Skin epidermis (tissue), 12 donors: Measurements from ENCODE around the gene LYPD6.
"Not testable (repeated sequence)": the region's sequence is repeated elsewhere in the genome, so short reads cannot be mapped to it uniquely, and the experiment has no call there.

Experiments
- H3K27ac ChIP-seq, 21 experiments: fragments of 200-600 bp; sonication (generic) in 11 of 21; one replicate each; pipeline ENCODE4 v1.5.0; 2020; ENCODE audit warnings: mild to moderate bottlenecking in 3 of 21, inconsistent platforms in 2 of 21, moderate library complexity in 2 of 21
- H3K4me3 ChIP-seq, 7 experiments: fragments of 200-600 bp; sonication (generic) in 2 of 7; one replicate each; pipeline ENCODE4 v1.5.0; 2020; ENCODE audit warnings: inconsistent platforms in 2 of 7, mild to moderate bottlenecking in 2 of 7, moderate library complexity in 1 of 7

The LYPD6 gene, protein sequence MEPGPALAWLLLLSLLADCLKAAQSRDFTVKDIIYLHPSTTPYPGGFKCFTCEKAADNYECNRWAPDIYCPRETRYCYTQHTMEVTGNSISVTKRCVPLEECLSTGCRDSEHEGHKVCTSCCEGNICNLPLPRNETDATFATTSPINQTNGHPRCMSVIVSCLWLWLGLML

DNA sequence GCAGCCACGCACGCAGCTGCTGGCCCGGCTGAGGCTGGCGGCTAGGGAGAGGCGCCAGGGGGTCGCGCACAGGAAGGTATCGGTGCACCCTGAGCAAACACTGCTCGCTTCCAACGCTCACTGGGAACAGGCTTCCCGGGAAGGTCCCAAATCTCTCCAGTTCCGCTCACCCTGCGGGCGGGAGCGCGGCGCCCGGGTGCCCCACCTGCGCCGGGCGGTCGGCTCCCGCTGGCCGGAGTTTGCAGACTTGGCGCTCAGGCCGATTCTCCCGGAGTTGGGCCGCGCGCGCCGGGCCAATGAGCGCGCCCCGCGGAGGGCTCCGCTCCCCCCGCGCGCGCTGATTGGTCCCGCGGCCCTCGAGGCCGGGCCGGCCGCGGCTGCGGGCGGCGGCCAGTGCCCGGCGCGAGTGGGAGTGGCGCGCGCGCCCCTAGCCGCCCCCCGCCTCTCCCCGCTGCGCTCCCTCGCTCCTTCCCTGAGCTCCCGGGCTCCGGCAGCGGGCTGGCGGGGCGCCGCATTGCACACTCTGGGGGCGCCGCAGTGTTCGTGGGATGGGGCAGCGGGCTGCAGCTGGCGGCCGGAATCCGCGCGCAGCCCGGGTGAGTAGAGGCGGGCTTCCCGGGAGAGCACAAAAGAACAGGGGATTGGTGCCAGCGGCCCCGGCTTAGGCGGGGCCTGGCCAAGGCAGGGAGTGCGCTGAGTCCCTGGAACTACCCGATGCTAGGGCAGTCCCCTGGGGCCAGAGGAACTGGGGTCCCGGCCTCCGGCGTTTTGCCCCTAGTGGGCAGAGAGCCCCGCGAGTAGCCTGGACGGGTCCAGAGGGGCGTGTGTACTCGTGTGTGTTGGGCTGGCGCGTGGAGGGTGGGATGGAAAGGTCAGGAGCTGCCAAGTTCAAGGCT is at the start of gene LYPD6:
Gene LYPD6 (plus strand): TSS at position 461 of the 896 bp plus-strand sequence. CDS start 107,122 bp downstream, outside the sequence.
- H3K4me3 ChIP-seq = peak within 1 kb of the TSS; percentile 32 to 61 (median 47)
- peak within 1 kb of the TSS in 2 of 21 experiments; percentile 35 to 59 for H3K27ac ChIP-seq

DNA sequence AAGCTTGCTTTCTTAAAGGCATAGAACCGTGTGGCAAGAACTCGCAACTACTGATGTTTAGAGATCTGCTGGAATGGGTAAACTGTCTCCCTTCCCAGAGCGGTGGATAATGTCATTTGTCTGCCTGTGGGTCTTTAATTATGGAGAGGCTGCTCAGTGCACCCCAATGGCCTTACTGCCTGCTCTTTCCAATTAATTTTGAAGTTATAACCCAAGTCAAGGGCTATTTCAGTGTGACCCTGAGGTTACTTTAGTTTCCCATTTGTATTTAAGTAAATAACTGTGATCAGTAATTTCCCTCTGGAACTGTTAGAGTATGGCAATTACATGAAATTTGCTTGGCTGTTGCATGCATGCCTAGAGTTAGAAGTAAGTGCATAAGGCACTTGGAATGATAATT is 48.9 kb upstream of the LYPD6 start:
- Histone ChIP-seq H3K27ac (no peak overlapping the region), H3K4me3 (no peak overlapping the region)

DNA sequence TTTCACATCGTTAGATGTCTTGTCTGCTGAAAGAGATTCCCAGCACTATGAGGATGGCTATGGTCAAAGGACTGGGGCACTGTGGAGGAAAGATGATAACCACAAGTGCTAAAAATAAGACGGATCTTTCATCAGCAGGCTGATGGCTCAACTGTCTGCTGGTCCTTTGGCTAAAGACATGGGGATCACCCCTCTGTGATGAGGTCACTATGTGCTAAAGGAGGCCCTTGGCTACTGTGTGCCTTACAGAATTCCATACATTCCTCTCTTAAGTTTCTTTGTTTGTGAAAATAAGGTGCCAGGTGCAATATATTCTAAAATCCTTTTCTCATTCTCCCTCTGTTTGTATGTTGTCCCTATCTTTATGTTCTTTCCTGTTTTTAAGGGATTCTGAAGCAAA is 39.7 kb upstream of the LYPD6 start:
- no peak overlapping the region for H3K27ac ChIP-seq
- H3K4me3 ChIP-seq = no peak overlapping the region

DNA sequence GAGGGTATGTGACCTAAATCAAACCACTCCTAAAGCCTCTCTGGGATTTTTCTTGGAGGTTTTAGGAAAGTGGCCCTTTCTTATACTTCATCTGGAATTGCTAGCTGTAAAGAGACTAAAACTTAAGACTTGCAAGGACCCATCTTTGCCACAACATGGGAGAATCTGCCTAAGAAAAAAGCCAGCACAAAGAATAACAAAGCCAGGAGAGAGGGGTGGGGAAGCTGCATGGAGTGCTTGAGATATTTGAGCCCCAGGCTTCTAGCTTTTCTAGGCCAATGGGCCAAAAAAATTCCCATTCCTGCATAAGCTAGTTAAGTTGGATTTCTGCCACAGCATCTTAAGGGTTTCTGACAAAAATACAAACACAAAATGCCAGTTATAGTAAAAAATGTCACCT is 38.5 kb upstream of the LYPD6 start:
- H3K4me3 ChIP-seq = no peak overlapping the region

DNA sequence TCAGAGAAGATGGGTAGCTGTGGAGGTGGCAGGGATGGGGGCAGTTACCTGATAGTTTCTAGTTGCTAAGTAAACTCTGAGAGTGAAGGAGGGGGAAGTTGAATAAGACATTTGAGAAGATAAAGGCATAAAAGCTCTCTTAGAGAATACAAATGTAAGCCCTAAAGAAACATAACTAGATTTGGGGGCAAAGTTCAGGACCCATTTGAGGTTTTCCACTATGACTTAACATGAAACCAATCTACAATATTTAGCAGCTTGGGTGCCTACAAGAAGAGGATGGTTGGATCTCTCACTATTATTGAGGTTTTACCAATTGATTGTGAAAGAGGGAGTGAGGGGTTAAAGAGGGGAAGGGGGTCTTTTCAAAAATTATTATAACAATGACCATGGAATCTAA is 34.4 kb upstream of the LYPD6 start:
- Histone ChIP-seq H3K27ac (no peak overlapping the region), H3K4me3 (no peak overlapping the region)

More for the DNA sequence above, 38.5 kb upstream of the LYPD6 start:
- no peak overlapping the region for H3K27ac ChIP-seq

DNA sequence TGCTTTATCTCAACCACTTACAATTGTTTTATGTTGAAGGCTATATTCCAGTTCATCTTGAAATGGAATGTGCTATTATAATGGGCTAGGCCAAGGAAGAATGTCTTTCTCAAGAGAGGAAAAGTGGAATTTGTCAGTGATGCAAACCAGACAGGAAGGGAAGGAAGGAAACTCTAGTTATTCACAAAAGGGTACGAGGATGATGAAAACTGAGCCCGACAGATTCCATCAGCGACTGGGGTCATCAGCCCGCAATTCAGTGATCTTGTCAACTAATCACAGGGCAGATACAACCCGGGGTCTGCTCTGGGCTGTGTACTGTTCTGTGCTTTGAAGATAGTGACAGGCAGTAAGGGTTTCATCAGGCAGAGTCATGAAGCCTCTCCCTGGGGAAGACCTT is 23.4 kb upstream of the LYPD6 start:
- no peak overlapping the region for H3K4me3 ChIP-seq
- no peak overlapping the region for H3K27ac ChIP-seq

DNA sequence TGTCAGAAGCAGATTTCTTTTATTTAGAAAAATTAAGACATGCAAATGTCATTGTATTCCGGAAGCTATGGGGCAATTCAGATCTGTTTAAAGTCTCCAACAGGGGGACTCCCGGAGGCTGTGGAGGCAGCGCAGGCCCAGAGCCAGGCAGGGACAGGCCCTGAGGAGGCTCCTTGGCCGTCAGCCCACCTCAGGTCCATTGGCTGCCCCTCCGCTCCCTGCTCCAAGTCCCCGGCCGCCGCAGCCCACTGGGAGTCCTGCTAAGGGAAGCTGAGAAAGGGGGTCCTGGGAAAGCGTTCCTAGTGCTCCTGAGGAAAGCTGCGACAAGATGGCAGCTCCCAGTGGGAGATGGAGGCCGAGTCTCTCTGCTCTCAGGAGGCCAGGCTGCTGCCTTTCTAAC is 20.0 kb upstream of the LYPD6 start:
- Histone ChIP-seq H3K27ac (no peak overlapping the region), H3K4me3 (no peak overlapping the region)

DNA sequence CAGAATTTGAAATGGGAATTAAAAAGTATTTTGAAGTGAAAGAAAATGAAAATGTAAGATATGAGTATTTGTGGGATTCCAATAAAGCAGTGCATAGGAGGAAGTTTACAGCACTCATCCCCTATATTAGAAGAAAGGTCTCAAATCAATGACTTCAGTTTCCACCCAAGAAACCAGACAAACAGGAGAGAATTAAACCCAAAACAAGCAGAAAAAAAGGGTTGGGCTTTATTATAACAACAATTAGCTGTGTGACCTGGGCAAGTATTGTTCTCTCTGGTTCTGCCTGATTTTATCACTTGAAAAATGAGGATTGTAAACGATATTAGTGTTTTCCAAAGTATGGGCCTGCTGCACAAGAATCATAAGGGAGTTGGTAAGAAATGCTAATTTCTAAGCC is 18.3 kb upstream of the LYPD6 start:
- H3K27ac ChIP-seq = no peak overlapping the region
- no peak overlapping the region for H3K4me3 ChIP-seq

DNA sequence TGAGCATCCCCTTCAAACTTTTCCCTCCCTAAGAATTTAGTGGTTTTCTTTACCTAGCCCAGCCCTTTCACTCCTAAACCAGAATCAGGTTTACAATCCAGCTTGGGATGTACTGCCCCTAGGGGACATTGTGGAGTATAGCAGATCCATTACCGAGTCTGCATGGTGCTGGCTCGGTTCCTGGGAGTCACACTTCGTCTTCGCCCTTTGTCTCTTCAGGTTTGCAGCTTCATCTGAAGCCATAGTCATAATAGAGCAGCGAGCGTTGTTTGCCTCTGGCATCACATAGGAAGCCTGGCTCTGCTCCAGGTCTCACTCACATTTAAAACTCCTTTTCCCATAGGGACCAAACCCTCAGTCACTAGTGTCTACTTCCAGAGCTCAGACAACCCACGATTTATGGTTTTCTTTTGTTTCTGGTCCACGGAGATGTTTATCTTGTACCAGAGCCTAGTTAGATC is 16.8 kb upstream of the LYPD6 start:
- Histone ChIP-seq H3K27ac (no peak overlapping the region), H3K4me3 (no peak overlapping the region)

DNA sequence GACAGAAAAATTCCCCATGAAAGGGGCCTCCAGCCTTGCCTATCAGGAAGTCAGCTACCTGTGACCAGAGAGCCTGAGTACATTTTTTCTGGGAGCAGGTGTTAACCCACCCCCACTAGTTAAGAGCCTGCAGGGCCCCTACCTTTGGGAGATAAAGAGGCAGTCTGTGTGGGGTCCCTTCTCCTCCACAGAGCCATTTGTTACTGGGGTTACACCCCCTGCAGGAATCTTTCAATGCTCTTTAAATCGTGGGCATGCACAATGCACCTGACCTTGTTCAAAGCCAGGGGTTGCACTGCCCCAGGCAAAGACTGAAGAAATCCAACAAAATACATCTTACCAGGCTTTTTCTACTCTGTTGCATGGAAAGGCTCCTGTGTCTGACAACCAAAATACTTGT is 15.7 kb upstream of the LYPD6 start:
- no peak overlapping the region for H3K4me3 ChIP-seq
- H3K27ac ChIP-seq = no peak overlapping the region

DNA sequence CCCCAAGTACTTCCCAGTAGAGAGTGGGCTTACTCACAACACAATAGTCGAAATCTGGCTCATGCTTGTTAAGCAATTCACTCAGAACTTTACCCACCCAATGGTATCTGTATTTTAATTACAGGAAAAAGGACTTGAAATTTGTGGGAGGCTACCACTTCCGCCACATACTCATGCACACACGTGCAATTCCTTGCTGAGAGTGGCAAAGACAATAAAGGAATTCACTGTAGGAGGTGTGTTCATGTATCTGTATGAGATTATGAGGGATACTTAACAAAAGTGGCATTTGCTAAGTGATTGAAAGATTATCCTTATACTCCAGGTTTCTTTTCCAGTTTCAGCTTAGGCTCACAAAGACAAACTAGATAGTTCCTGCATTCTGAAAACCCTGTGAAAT is 14.9 kb upstream of the LYPD6 start:
- no peak overlapping the region for H3K27ac ChIP-seq

DNA sequence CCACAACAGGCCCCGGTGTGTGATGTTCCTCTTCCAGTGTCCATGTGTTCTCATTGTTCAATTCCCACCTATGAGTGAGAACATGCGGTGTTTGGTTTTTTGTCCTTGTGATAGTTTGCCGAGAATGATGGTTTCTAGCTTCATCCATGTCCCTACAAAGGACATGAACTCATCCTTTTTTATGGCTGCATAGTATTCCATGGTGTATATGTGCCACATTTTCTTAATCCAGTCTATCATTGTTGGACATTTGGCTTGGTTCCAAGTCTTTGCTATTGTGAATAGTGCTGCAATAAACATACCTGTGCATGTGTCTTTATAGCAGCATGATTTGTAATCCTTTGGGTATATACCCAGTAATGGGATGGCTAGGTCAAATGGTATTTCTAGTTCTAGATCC is 11.8 kb upstream of the LYPD6 start:
- not testable (repeated sequence) for H3K27ac ChIP-seq, H3K4me3 ChIP-seq

More for the DNA sequence above, 14.9 kb upstream of the LYPD6 start:
- no peak overlapping the region for H3K4me3 ChIP-seq

DNA sequence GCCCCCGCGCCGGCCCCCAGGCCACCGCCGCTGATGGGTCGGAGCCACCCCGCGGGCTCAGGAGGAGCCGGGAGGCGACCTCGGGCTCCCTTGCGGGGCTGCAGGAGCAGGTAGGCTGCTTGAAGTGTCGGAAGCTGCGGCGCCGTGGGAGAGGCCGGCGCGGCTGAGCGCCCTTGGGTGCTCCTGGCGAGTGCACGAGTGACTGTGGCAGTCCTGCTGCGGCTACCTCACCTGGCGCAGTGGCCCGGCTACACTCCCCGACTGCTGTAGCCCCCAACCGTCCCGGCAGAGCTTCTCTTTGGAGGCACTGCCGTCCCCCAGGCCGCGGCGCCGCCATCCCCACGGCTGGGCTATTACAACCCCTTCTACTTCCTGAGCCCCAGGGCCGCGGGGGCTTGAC is 10.0 kb upstream of the LYPD6 start:
- H3K27ac ChIP-seq = no peak overlapping the region

DNA sequence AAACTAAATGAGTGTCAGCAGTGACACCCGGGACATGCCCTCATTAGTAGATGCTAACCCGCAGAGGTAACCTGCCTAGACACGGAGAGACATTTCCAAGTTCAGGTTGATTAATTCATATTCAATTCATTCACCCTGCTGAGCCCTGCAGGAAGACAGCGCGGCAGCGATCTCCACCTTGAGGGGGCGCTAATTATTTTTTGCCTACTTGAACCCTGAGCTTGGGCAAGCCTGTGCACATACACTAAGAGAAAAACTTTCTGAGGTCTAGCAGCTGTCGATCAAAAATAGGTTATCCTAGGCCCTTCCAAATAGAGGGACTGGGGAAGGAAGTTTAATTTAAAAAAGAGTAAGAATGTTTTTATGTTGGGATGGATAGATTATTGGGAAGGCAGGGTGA is 1.3 kb upstream of the LYPD6 start:
- Histone ChIP-seq H3K27ac (no peak overlapping the region), H3K4me3 (peak overlapping the region in 1 of 7 experiments; percentile 60)

More for the DNA sequence above, 10.0 kb upstream of the LYPD6 start:
- no peak overlapping the region for H3K4me3 ChIP-seq

DNA sequence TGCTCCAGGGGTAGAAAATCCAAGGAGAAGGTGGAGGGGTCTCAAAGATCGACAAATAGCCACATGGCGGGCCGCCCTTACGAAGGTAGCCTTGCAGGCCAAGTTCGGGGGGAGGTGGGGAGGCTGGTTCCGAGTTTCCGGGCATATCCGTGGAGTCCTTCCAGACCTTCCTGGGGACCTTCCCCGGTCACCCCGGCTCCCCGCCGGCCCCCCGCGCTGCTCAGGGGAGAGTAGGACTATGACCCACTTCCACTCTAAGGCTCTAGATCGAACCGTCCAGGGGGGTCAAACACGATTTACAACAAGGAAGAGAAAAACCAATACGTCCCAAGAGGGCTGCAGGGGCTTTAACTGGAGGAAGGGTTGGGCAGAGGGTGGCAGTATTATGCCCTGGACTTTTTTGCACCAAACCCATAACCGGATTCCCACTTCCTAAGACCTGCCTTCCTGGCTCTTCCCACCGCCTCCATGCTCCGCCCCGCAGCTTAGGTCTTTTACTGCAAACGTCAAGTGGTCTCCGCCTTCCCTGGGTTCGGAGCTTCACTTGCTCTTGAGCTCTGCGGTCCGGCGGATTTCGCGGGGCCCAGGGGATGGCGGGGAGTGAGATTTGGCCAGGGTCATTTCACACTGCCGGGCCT is 779 bp upstream of the LYPD6 start:
- no peak overlapping the region for H3K27ac ChIP-seq
- peak overlapping the region; percentile 32 to 61 (median 47) for H3K4me3 ChIP-seq

DNA sequence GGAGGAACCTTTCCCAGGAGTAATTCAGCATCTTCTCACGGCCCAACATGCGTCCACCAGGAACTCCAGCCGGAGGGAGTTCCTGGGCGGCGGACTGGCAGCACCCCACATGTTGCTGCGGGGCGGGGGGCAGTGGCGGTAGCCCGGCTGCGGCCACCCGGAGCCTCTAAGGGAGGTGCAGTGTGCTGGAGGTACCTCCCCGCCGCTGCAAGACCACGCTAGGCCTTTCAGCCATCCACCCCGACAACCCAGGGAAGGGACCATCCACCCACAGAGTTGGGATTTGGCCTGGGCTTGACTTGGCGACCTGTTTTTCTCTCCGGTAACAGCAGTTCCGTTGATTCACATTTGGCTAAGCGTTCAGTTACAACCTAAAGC is 625 bp downstream of the LYPD6 start:
- H3K27ac ChIP-seq = peak overlapping the region in 1 of 21 experiments; percentile 35
- H3K4me3 ChIP-seq = peak overlapping the region; percentile 32 to 61 (median 47)

DNA sequence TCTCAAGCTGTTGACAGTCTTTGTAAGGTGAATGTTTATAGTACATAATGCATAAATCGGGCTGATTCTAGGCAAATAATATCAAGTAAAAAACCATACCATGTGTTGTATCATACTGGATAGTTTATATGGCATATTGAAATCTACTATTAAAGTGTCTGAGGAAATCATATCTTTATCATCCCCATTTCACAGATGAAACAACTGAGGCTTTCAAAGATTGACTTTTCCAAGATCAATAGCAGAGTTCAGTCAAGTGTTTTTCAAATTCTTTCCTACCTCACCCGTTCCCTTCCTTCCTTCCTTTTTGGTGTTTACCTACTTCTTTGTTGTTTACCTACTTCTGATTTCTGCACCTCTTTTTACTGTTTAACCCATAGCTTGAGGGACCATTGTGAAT is 2.0 kb downstream of the LYPD6 start:
- no peak overlapping the region for H3K27ac ChIP-seq

DNA sequence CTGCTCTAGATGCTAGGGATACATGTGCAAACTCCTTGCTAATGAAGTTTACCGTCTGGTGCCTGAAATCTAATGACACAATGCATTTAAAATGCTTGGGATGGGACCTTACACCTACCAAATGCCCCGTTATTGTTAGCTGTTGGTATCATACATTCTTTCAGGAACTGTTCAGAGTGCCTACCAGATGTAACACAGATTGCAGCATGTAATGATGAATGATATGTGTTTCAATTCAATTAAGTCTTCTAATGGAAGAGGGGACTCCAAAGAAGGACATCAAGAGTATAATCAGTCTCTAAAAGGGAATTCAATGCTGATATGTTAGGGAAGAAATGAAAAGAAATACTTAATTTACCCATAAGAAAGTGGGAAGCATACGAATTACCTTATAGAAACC is 3.2 kb downstream of the LYPD6 start:
- no peak overlapping the region for H3K4me3 ChIP-seq
- H3K27ac ChIP-seq = no peak overlapping the region

More for the DNA sequence above, 2.0 kb downstream of the LYPD6 start:
- no peak overlapping the region for H3K4me3 ChIP-seq

DNA sequence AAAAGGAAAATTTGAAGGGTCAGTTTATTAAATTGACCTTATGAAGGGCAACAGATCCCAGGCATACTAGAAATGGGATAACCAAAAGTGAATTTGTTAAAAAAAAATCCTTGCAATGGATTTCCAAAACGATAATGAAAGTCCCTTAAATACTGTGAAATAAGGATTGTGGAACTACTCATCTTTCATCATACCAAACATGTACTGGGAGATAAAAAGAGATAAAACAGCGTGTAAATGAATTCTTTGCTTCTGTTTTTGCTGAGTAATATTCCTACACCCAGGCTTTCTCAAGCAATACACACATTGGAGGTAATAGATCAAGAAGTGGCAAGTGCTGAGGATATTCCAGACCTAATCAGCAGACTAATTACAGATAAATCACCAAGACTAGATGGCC is 3.8 kb downstream of the LYPD6 start:
- no peak overlapping the region for H3K4me3 ChIP-seq
- H3K27ac ChIP-seq = no peak overlapping the region

DNA sequence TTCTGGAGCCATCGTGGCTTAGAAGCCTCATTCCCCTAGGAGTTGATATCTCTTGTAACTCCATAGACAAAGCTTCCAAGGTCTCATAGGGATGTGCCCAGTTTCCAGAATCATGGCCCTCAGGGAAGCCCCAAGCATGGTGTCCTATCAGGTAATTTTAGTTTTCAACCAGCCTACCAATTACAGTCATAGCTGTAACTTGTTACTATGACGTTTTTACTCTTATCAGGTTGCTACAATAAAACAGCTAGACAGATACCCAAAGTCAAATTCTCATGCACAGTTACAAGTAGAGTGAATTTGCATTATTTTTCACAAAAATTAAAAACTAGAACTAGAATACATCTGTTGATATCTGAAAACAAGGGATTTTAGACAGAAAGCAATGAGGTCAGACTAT is 8.9 kb downstream of the LYPD6 start:
- Histone ChIP-seq H3K4me3 (no peak overlapping the region), H3K27ac (no peak overlapping the region)

DNA sequence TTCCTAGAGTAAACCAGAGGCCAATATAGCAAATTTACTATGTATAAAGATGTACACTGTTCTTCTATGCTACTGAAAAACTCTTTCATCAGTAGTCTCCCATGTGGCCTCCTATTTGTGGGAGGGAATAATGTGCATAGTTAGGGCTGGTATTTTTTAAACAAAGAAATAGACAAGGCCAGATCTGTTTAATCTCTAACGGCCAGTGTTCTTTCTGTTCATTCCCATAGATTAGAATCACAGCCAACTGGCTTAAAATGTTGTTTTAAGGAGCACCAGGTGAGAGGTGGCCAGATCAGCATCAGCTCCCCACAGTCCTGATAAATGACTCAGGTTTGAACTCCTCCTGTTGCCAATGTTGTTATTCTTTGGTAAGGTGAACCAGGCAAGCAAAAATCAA is 12.1 kb downstream of the LYPD6 start:
- Histone ChIP-seq H3K4me3 (no peak overlapping the region), H3K27ac (no peak overlapping the region)
